Activated naive CD4-positive, alpha-beta T cell (primary cell): ENCODE measurements around the gene RTKN.
A peak's percentile ranks its signal among the peaks of the same experiment; 100 is the strongest.
"Not testable (repeated sequence)": the region's sequence is repeated elsewhere in the genome, so short reads cannot be mapped to it uniquely, and the experiment has no call there.

ENCODE experiments used
- DNase-seq, 4 experiments: peaks; one replicate each; lab custom pipeline; 2025; lab: John Stamatoyannopoulos, UW

The RTKN gene, protein sequence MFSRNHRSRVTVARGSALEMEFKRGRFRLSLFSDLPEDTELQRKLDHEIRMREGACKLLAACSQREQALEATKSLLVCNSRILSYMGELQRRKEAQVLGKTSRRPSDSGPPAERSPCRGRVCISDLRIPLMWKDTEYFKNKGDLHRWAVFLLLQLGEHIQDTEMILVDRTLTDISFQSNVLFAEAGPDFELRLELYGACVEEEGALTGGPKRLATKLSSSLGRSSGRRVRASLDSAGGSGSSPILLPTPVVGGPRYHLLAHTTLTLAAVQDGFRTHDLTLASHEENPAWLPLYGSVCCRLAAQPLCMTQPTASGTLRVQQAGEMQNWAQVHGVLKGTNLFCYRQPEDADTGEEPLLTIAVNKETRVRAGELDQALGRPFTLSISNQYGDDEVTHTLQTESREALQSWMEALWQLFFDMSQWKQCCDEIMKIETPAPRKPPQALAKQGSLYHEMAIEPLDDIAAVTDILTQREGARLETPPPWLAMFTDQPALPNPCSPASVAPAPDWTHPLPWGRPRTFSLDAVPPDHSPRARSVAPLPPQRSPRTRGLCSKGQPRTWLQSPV

DNA sequence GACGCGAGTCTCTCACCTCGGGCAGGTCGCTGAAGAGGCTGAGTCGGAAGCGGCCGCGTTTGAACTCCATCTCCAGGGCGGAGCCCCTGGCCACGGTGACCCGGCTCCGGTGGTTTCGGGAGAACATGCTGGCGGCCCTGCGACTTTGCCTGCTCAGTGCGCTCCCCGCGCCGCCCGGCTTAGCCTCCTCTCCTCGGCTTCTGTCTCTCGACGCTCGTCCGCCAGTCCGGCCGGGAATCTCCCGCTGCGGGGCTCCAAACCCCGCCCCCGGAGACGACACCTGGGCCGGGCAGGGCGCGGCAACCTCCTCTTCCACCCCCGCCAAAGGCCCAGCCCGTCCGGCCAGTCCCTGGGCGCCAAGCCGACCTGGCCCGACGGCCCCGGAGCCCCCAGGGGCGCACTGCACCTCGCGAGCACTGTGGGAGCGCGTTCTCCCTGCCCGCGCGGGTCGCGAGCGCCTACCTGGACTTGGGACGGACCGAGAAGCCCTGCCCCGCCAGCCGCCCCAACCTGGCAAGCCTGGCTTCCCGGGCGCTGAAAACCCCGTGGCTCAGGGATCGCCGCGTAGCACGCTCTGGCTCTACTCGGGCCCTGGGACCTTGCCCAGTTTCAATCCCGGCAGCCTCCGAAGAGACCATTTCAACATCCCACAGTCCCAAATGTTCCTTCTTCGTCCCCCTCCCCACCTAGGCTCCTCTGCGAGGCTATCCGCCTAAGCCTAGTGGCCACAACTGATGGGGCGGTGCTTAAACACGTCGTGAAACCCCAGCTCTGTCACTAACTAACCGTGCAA is at the start of gene RTKN:
Gene RTKN (minus strand): TSS at position 248 of the 793 bp plus-strand sequence. CDS start 121 bp downstream, at position 127.
- no peak for DNase-seq

DNA sequence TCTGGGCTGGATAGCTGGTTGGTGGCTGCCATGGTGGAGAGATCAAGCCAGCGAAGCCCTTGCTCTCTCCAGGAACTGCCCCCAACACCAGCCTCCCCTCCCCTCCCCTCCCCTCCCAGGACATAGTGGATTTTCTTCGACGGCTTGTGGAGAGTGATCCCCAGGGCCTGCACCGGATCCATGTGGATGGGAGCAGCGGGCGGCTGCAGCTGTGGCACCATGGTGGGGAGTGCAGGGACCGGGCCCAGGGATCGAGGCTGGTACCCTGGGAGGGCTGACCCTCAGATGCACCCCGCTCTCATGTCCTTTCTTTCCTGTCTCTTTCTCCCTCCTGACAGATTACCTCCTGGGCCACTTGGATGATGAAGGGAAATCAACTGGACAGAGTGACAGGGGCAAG is 48.2 kb upstream of the RTKN start:
- no peak for DNase-seq

DNA sequence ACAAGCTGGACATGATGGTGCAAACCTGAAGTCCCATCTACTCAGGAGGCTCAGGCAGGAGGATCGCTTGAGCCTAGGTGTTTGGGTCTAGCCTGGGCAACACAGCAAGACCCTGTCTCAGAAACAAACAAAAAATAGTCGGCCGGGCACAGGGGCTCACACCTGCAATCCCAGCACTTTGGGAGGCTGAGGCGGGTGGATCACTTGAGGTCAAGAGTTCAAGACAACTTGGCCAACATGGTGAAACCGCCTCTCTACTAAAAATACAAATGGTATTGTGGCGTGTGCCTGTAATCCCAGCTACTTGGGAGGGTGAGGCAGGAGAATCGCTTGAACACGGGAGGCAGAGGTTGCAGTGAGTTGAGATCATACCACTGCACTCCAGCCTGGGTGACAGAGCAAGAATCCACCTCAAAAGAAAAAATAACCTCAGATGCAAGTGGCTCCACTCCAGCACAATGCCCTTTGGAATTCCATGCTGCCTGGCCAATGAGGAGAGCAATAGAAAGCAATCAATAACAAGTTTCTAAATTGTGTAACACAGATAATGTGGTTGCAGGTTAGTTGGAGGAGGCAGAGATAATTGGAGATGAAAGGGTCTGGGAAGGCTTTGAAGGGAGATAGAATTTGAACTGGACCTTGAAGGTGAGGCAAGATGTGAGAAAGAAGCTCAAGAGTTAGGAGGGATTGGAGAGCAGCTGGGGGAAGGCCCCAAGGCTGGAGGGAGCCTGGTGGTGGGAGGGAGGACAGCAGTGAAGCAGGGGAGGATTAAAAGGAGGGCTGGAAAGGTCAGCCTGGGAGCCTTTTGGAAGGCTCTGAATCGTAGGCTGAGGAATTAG is 47.1 kb upstream of the RTKN start:
- no peak for DNase-seq

DNA sequence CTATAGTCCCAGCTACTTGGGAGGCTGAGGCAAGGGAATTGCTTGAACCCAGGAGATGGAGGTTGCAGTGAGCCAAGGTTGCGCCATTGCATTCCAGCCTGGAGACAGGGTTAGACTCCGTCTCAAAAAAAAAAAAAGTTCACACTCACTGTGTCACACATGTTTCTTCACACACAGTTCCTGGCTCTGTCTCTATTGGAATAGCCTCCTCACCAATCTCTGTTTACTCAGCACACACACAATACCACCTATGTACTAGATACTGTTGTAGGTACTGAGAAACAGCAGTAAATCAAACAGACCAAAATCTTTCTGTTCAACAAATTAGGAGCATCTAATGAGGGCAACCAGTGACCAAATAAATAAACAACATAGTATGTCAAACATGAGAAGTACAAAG is 44.4 kb upstream of the RTKN start:
- DNase-seq, result no peak

DNA sequence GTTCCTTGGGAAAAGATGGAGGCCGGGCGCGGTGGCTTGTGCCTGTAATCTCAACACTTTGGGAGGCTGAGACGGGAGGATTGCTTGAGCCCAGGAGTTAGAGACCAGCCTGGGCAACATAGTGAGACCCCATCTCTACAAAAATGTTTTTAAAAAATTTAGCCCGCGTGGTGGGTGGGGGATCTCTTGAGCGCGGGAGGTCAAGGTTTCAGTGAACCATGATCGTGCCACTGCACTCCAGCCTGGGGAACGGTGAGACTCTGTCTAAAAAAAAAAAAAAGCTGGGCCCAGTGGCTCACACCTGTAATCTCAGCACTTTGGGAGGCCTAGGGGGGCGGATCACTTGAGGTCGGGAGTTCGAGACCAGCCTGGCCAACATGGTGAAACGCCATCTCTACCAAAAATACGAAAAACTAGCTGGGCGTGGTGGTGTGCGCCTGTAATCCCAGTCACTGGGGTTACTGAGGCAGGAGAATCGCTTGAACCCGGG is 42.0 kb upstream of the RTKN start:
- DNase-seq, result not testable (repeated sequence)

DNA sequence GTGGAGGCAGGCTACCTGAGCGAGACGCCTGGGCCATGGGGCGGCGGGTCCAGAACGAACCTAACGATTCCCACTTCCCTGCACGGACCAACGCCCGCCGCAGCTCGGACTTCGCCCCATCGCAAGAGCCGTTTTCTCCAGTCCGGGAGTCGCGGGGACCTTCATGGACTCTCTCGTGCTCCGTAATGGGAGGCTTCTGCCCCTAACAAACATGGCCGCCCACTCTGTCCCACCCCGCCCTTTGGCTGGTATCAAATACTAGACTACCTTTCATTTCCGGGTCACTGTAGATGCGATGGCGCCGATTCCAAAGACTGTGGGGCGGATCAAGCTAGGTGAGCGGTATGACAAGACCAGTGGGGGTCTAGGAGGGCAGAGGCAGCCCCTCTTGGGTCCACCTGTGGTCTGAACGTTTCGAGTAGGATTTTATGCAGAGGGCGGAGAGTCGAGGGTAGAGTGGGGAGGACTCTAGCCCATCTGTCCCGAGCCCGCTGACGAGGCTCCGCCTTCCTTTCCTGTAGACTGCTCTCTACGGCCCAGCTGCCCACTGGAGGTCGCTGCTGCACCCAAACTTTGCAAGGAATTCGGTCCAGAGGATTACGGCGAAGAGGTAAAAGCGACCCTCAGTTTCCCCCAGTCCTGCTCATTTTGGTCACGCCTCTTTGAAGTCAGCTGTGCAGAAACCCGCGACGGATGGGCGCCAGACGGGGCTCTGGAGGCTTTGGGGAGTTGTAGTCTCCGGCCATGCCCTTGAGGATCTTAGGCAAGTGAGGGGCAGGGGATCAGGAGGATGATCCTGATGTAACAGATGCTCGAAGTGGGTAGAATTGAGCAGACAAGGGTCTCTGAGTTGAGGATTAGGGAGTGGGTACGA is 41.3 kb upstream of the RTKN start, which contains the start of the genes CCDC142 and TTC31:
Gene CCDC142 (minus strand): TSS at position 198 of the 874 bp plus-strand sequence. CDS start 161 bp downstream, at position 37.
Gene TTC31 (plus strand): TSS at position 281 of the 874 bp plus-strand sequence. CDS start 15 bp downstream, at position 296.
- peak; percentile 80 to 86 (median 85) for DNase-seq

DNA sequence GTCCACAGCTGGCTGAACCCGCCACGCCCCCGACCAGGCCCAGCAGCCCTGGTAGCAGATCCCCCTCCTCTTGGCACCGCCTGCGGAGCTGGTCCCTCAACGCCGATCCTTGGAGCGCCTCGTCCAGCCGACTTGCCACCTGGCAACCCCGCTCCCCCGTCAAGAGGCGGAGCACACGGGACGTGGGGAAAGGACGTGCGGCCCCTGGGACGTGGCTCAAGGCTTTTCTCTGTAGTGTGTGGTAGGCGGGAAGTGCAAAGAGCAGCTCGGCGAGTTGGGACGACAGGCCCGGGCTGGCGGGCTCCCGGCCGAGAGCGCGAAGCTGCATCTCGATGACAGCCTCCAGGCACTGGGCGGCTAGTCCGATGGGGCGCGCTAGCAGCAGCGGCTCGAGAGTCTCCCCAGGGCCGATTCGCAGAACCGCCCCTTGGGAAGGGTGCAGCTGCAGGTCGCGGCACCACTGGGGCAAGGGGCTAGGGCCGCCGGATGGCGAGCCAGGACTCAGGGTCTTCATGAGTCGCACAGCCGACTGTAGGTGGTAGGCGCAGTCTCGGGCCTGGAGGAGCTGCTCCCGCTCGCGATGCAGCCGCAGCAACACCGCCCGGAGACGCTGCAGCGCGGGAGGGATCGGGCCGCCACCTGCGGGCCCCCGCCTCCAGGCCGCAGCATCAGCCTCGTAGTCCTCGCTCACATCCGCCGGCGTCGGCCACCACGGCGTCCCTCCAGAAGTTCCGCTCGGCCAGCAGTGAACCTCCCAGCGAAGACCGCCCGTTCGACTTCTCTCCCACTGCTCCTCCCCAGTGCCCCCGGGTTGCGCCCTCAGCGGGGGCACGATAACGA is 40.4 kb upstream of the RTKN start:
- peak in 2 of 4 experiments; percentile 54 to 61 for DNase-seq

DNA sequence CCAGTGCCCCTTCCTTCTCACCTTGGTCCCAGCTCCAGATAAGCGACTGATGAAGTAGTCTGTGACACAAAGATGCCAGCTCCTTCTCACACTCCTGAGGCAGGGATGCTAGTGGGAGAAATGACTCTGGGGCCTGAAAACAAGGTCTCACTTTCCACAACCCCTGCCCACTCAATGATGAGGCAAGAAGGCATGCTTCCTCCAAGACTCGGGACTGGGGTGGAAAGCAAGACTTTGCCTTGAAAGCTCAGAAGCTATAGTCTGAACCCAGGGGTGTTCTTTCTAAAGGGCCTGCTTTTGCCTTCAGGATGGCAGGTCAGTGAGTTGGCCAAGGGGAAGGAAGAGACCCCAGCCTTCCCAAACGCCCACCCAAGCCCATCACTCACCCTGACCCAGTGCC is 39.7 kb upstream of the RTKN start:
- no peak for DNase-seq

DNA sequence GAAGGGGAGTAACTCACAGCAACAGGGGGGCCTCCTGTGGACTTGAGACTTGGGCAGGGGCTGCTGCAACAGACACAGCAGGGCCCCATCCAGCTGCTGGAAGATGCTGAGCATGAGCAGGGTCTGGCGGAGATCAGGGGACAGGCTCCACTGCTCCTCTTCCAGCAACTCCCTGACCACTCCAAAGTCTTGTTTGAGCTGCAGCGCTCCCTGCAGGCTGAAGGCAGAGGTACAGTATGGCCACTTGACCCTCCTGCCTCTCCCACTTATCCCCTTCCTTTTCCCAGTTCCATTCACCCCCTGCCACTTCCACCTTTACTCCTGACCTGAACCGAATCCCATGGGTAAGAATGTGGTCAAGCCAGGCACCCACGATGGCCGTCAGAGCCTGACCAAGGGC is 33.2 kb upstream of the RTKN start:
- DNase-seq, result no peak

DNA sequence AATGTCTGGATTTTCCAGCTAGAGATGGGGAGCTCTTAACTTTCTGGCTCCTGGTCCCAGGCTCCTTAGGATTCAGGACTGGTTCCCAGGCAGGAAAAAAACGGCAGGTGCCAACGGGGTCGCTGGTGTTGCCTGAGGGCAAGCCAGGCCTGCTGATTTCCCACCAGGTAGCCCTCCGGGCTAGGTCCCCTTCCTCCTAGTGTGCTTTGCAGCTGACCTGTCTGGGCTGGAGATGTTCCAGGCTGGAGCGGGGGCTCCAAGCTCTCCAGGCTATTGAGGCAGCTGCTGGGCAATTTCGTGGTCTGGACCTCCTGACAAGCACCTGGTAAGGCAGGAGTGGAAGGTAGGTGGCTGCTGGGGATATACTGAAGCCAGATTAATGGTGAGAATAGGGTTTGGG is 32.7 kb upstream of the RTKN start:
- DNase-seq, result no peak

DNA sequence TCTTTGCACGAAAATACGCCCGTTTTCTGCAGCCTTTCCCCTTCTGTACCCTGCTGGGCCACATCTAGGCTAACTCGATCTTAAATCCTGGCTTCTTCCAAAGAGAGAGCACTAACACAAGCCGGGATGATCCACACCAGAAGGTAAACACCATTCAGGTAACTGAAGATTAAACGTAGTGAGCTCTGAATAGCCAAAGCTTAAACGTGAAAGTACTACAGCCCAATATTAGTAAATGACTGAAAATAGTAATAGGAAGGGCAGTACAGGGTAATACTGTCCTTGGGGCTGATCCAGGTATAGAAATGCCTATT is 31.2 kb upstream of the RTKN start:
- DNase-seq, result no peak

DNA sequence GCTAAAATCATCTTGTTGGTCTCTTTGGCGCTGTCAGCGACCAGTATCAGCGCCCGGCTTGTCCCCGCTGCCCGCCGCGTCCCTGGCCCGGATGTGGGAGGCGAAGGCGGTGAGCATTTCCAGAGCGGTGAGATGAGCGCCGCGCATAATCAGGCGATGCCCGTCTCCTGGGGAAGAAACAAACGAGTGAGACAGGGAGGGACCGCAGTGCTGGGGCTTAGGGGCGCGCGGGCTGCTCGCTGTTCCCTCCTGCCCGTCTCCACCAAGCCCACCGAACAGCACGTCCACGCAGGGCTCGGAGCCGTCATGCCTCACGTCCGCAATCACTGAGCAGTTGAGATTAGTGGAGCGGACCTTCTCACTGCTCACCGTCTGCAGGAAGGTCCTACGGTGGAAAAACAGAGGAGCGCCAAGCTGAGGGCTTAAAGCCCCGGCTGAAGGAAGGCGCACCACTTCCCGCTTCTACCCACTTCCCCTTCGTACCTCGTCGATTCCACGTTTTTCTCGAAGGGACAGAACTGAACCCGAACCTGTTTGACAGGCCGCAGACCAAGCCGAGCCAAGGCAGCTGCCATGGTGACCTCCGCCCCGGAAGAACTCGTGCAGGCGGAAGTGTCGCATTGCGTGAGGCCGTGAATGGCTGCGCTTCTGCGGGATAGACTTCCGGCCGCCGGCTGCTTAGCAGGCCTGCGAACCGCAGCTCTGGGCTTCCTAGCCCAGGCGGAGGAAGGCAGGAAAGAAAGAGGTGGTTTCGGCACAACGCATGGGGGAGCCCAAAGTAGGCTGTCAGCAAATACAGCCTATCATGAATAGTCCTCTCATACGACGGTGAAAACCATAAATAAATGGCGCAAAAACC is 30.6 kb upstream of the RTKN start, which contains the start of gene MRPL53:
Gene MRPL53 (minus strand): TSS at position 595 of the 859 bp plus-strand sequence. CDS start 20 bp downstream, at position 575.
- peak; percentile 85 to 97 (median 95) for DNase-seq

DNA sequence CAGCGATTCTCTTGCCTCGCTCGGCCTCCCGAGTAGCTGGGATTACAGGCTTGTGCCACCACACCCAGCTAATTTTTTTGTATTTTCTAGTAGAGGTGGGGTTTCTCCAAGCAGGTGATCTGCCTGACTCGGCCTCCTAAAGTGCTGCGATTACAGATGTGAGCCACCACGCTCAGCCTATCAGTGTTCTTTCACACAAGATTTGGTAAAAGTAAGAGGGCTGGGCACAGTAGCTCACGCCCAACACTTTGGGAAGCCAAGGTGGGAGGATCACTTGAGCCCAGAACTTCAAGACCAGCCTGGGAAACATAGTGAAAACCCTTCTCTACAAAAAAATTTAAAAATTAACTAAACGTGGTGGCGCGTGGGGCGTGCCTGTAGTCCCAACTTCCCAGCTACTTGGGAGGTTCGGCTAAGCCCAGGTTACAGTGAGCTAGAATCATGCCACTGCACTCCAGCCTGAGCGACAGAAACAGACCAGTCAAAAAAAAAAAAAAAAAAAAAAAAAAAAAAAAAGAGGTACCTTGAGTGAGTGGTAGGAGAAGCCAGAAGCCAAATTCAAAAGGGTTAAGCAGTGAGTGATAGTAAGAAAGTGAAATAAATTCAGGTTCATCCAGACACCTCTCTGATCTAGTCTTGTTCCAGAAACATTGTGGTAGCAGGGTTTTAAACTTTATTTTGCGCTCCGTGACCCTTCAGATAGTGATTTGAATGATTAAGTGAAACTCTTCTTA is 29.8 kb upstream of the RTKN start:
- no peak for DNase-seq

DNA sequence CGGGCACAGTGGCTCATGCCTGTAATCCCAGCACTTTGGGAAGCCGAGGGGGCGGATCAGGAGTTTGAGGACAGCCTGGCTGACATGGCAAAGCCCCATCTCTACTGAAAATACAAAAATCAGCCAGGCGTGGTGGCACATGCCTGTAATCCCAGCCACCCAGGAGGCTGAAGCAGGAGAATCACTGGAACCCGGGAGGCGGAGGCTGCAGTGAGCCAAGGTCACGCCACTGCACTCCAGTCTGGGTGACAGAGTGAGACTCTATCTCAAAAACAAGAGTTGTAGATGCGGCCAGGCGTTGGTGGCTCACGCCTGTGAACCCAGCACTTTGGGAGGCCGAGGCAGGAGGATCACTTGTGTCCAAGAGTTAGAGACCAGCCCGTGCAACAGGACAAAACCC is 29.0 kb upstream of the RTKN start:
- not testable (repeated sequence) for DNase-seq

DNA sequence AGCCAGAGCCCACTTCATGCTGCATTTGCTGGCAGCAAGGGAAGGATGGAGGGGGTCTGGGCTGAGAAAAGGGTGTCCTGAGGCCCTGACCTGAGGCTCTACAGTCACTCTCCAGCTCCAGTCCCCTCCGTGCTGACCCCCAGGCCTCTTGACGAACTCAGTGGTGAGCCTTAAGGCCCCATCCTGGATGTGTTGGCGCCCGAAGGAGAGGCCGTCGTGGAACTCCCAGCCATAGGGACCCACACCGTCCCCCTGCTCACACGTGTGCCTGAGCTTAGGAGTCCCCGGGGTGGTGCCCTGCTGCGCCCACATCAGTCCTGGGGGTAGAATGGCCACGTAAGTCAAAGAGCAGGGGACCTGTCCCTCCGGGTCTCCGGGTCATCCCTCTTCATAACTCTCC is 22.7 kb upstream of the RTKN start:
- DNase-seq, result no peak

DNA sequence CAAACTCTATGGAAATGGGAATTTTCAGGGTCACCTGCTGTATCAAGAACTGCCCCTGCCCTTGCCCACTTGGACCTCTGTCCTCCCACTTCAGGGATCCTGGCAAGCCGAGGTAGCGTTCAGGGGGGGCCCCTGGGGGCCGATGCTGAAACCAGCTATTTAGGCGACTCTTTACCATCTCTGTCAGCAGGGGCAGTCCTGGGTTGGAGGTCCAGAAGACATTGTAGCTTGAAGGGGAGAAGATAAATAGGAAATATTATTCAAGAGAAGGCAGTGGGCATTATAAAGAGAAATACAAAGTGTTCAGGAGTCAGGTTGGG is 21.0 kb upstream of the RTKN start:
- DNase-seq, result no peak

DNA sequence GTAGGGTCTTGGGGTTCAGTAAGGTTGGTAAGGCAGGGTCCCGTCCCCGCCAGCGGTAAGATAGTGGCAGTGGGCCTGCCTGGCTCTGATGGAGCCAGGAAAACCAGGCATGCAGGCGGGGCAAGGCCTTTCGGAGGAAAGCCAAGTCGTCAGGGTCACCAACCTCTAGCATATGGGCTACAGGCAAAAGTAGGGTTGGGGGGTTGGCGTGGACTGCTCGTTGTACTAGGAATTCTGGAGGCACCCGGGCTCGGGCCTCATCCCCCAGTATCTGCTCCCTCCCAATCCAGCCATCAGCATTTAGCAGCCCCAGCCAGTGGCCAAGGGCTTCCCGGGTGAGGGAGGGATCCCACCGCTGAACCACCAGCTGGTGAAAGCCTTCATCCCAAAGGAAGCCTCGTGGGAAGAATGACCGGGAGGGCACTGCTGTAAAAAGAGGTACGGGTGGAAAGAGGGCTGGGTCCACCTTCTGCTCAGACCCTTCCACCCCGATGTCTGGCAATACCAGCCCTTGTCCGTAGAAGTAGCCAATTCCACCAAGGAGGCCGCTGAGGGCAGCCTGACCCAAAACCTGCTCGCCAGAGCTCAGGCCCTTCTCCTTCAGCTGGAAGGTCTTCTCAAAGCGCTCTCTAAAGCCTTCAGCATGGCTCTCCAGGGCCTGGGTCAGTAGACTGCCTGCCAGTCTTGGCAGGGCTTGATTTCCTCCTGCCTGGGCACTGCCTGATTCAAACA is 20.5 kb upstream of the RTKN start:
- DNase-seq, result no peak
